Measurements from ENCODE around the gene NSL1.

DNA sequence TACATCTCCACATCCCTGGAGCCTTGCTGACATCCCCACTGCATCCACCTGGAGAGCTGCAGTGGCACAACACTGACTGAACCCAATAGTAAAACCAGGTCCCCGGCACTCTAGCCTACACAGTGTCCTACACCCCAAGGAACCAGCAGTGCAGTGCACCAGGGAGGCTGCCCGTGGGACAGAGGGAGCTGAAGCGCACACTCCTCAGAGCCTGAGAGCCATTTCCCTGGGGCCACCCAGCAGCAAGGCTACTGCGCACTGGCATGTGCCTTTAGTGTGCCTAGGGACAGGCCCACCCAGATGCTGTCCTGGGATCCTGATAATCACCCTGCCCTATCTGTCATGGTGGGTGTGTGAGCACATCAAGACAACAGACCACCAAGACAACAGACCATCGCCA is 31.9 kb downstream of the NSL1 start:
- TF ChIP-seq CTCF (IDR thresholded peaks at IDR 0.05; ENCODE audit: low read depth, low read length) (no peak), MYC (IDR thresholded peaks at IDR 0.05; ENCODE audit: low read depth, low read length) (no peak)

Measured in NB4 (cell line).